BJ (cell line): Measurements from ENCODE around the gene MMP23B. TPM values are rescaled to one million over a fixed set of nuclear protein-coding genes. Genes with fewer than 3 reads are reported as not detected.
"Not testable (repeated sequence)": the region's sequence is repeated elsewhere in the genome, so short reads cannot be mapped to it uniquely, and the experiment has no call there.

Experiments used
- CTCF ChIA-PET: fragments of 350-600 bp; formaldehyde crosslinking; extraction: SDS; loops from one replicate; lab custom pipeline; 2021; ENCODE audit warnings: antibody characterized with exemption, inconsistent platforms; lab: Yijun Ruan, JAX
- POLR2A ChIA-PET: fragments of 300-600 bp; sonication (Branson Sonifier 250); formaldehyde crosslinking; extraction: SDS; loops from one replicate; lab custom pipeline; 2021; ENCODE audit warnings: antibody characterized with exemption; lab: Charles Lee
- DNase-seq: peaks from one replicate; pipeline ENCODE4 v3.0.0-alpha.2; 2011; ENCODE audit warnings: low read depth
- H3K27me3 ChIP-seq: 2 replicates; pipeline ENCODE4 v1.6.0; 2011; ENCODE audit warnings: low read length; ENCODE audit not compliant: control insufficient read depth, insufficient read depth
- H3K36me3 ChIP-seq: 2 replicates; pipeline ENCODE4 v1.5.1; 2011; ENCODE audit warnings: low read length; ENCODE audit not compliant: control insufficient read depth, insufficient read depth
- H3K4me3 ChIP-seq: 2 replicates; pipeline ENCODE4 v1.5.1; 2011; ENCODE audit warnings: low read depth, mild to moderate bottlenecking, control low read depth, low read length
- polyA plus RNA-seq: library from polyadenylated mRNA; depleted of rRNA; stranded (reverse); fragments of >200 nt; gene quantifications from 2 replicates; pipeline ENCODE4 v1.2.3, GENCODE V29; 2011
- TF ChIP-seq, protein P1 (sequence below): IDR thresholded peaks from 2 replicates; pipeline ENCODE4 v1.5.1; 2011; ENCODE audit warnings: low read depth, mild to moderate bottlenecking, control low read depth, inconsistent platforms, low read length, moderate library complexity; ENCODE audit not compliant: insufficient read depth

The MMP23B gene
- polyA plus RNA-seq, 1 experiment = 5.7 TPM

DNA sequence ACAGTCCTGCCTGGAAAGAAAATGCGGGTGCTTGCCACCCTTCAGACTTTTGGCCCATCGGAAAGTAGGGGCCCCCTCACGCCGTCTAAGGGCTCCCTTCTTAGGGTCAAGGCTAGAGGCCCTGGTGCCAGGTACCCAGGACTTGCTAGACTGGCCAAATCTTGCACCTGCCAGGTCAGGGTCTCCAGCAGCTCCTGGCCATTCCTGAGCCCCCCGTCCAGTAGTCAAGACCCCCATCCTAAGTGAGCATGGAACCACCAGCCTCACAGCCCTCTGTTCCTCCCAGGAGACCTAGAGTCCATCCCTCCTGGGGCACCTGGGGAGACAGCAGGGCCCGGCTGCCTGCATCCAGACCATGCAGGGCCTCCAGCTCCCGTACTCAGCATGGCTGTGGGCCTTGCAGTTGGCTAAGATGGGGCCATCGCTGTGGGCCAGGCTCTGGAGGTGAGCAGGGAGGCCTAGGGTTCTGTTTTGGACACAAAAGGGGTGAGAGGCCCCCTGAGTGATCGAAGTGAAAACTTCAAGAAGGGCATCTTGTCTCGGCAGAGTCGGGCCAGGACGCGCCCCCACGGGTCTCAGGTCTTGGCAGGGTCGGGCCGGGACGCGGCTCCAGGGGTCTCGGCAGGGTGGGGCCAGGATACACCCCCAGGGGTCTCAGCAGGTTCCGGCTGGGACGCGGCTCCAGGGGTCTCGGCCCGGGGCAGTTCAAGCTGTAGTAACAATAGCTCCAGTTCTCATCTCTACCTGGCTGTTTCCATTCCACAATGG is 38.0 kb upstream of the MMP23B start:
- TF ChIP-seq, protein P1, sequence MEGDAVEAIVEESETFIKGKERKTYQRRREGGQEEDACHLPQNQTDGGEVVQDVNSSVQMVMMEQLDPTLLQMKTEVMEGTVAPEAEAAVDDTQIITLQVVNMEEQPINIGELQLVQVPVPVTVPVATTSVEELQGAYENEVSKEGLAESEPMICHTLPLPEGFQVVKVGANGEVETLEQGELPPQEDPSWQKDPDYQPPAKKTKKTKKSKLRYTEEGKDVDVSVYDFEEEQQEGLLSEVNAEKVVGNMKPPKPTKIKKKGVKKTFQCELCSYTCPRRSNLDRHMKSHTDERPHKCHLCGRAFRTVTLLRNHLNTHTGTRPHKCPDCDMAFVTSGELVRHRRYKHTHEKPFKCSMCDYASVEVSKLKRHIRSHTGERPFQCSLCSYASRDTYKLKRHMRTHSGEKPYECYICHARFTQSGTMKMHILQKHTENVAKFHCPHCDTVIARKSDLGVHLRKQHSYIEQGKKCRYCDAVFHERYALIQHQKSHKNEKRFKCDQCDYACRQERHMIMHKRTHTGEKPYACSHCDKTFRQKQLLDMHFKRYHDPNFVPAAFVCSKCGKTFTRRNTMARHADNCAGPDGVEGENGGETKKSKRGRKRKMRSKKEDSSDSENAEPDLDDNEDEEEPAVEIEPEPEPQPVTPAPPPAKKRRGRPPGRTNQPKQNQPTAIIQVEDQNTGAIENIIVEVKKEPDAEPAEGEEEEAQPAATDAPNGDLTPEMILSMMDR = no peak
- Histone ChIP-seq H3K36me3 (no peaks in the 10 kb centered on the region), H3K4me3 (no peak overlapping the region), H3K27me3 (peaks cover 9% of the 10 kb centered on the region)
- no peak for DNase-seq
- CTCF ChIA-PET = no interaction called here
- POLR2A ChIA-PET = no interaction called here

DNA sequence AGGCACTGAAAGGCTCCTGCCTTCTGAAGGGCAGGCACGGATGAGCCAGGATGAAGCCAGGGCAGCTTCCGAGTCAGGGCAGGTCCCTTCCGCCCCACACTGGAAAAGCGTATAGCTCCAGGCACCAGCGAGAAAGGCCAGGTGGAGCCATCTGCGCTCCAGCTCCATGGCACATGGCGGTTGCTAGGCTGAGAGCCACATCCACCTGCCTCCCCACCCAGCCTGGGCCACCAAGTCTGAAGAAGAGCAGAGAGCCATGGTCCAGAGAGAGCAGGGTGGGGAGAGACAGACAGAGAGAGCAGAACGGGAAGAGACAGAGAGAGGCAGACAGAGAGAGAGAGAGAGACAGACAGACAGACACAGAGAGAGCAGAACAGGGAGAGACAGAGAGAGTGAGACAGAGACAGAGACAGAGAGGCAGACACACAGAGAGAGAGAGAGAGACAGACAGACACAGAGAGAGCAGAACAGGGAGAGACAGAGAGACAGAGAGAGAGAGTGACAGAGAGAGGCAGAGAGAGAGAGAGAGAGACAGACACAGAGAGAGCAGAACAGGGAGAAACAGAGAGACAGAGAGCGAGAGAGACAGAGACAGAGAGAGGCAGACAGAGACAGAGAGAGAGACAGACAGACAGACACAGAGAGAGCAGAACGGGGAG is 37.2 kb upstream of the MMP23B start:
- ChIA-PET CTCF (no interaction called here), POLR2A (no interaction called here)
- Histone ChIP-seq H3K27me3 (peaks cover 9% of the 10 kb centered on the region), H3K36me3 (no peaks in the 10 kb centered on the region), H3K4me3 (no peak overlapping the region)
- TF ChIP-seq, protein P1 = no peak
- DNase-seq = no peak

DNA sequence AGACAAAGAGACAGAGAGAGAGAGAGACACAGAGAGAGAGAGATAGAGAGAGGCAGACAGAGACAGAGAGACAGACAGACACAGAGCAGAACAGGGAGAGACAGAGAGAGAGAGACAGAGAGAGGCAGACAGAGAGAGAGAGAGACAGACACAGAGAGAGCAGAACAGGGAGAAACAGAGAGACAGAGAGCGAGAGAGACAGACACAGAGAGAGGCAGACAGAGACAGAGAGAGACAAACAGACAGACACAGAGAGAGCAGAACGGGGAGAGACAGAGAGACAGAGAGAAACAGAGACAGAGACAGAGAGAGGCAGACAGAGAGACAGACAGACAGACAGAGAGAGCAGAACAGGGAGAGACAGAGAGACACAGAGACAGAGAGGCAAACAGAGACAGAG is 36.6 kb upstream of the MMP23B start:
- H3K36me3 ChIP-seq, CTCF ChIA-PET, DNase-seq, POLR2A ChIA-PET, H3K4me3 ChIP-seq, H3K27me3 ChIP-seq: not testable (repeated sequence)

DNA sequence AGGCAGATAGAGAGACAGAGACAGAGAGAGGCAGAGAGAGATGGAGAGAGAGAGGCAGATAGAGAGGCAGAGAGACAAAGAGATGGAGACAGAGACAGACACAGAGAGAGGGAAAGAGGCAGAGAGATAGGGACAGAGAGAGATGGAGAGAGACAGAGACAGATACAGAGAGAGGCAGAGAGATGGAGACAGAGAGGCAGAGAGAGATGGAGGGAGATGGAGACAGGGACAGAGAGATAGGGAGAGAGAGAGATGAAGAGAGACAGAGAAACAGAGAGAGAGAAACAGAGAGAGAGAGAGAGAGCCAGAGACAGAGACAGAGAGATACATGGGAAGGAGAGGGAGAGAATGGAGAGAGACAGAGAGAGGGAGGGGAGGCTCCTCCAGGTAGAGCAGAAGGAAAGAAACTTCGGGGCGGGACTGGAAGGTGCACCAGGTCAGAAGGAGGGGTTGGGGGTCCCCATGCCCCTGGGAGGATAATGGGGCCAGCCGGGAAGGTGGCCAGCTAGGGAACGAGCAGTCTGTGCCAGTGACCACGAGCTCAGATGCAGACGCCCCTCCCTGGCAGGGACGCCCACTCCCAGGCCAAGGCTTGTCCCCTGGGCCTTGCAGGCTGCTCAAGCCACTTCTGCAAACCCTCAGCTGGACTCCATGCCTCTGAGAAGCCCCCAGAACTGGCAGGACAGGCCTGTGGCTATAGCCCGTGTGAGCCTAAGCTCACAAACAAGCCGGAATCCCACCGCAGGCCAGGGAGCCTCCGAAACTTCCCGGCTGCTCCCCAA is 35.3 kb upstream of the MMP23B start:
- CTCF ChIA-PET = interaction anchor here (1.0 to 1.3 kb wide), 2 partner anchors 13 to 21 kb away, joined by 3 read pairs; no protein-coding TSS in a partner anchor

DNA sequence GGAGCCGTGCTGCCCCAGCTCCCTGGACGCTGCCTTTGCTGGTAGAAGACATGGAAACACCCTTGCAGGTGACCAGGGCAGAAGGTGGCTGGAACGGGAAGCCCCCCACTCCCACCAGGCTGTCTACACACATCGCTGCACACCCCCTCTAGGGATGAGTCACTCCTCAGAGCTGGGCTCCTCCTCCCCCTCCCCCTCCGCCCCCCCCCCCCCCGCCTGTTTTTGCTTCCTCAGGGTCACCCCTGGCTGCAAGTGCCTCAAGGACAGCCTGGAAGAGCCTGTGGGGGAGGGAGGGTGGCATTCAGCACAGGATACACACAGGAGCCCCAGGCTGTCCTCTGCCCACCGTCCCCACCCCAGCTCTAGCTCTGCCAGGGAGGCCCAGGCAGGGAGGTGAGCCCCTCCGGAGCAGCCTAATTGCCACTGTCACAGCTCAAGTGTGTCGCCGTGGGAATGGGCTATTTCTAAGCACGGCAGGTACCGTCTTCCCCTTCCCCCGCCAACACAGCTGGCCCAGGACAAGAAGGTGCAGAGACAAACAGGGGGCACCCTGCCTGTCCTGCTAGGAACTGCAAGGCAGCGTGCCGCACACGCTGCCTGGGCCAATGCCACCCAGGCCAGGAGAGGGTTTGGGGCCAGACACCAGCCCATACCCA is 34.6 kb upstream of the MMP23B start:
- DNase-seq = no peak
- POLR2A ChIA-PET = no interaction called here
- no peaks in the 10 kb centered on the region for H3K36me3 ChIP-seq
- TF ChIP-seq, protein P1 = peak; percentile 48
- H3K4me3 ChIP-seq = no peak overlapping the region
- peaks cover 9% of the 10 kb centered on the region for H3K27me3 ChIP-seq
- CTCF ChIA-PET = interaction anchor here (1.0 to 1.3 kb wide), 2 partner anchors 14 to 22 kb away, joined by 3 read pairs; no protein-coding TSS in a partner anchor

More for the DNA sequence above, 35.3 kb upstream of the MMP23B start:
- Histone ChIP-seq H3K36me3 (no peaks in the 10 kb centered on the region), H3K27me3 (peaks cover 9% of the 10 kb centered on the region), H3K4me3 (no peak overlapping the region)
- TF ChIP-seq, protein P1 = no peak
- DNase-seq = no peak
- POLR2A ChIA-PET = no interaction called here
